Right hindlimb (tissue), 1 donor: ENCODE results near the gene KRT72.

Source experiments
- DNase-seq: peaks from one replicate; pipeline ENCODE4 v3.0.0-alpha.2; 2018

Gene KRT72

DNA sequence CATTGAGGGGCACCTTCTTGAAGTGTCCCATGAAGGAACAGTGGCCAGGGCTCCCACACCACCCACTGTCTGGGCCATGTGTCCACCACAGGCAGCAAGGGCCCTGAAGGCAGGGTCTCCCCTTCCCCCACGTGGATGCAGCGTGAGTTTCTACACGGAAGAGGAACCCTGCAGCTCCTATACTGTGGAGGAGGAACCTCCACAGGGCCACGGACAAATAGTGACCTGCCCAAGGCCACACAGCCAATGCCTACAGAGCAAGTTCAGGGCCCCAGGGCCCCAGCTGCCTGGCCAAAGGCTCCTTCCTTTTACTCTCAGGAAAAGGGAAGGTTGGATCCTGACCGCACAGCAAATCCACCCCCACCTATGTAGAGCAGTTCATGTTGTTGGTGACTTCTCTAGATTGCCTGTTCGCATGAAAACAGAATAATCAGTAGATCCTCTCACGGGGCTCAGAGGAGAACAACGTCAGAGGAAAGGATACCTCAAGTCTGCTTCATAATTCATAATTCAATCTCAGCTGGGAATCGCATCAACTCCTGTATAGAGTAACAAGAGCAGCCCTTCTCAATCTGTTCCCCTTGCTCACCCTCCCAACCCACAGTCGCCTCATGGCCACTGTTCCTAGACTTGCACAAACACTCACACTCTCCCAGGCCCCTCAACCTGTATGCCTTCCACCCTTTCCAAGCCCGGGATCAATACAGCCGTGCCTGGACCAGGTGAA, 28.2 kb upstream of the KRT72 start:
- no peak for DNase-seq

DNA sequence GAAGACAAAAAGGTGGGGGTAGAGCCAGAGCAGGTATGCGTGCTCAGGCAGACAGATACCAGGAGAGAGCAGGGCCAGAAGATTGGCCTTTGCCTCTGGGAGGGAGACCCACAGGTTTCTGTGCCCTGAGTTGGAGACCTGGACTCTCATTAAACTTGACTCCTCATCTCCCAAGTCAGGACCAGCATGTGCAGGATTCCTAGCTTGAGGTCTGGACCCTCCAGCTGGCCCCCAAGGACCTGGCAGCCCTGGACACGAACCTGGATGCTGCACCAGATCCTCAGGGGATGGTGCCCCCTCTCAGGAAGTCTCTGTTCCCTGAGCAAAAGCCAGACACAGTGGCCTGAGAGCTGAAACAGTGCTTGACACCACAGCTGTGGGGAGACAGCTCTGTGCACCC, 27.6 kb upstream of the KRT72 start:
- DNase-seq = no peak

DNA sequence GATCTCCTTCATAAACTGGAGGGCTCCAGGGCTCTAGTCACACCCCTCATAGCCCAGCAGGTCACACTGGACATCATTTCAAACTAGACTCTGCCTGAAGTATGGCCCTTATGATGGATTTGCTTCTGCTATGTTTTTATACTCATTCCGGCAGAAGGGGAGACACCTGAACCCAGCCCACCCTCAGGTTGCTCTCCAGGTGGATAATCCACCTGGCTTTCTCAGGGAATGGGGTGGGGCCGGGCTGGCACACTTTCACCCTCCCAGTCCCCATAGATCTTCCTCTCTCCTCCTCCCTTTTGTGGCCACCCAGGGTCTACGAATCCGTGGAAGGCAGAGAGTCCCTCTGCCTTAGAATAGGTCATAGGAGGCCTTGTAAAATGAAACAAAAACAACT, 26.8 kb upstream of the KRT72 start:
- DNase-seq = no peak

DNA sequence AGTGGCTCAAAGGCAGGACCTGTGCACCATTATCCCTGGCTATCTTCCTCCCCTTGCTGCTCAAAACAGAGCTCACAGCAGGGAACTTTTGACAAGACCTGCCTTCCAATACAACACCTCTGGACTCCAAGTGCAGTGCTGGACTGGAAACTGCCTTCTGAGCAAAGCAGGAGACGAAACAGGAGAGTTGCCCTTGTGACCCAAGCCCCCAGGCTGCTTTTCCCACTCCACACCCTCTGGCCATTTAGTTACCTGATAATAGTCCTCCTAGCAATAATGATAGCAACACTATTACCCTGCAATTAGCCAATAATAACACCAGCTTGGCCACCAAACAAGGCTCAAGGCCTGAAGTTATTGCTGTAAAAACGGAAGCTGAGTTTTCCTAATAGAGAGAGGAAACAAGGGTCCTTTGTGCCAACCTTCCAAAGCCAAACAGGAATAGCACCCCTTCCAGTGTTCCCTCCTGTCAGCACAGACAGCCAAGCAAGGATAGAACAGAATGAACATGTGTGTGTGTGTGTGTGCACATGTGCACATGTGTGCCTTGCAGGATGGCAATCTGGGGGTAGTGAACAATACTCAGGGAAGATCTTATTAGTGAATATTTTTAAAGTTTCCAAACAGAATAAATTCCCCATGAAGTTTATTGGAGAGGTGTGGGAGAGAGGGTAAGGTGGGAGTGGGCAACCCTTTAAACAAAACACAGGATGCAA, 26.3 kb upstream of the KRT72 start:
- no peak for DNase-seq

DNA sequence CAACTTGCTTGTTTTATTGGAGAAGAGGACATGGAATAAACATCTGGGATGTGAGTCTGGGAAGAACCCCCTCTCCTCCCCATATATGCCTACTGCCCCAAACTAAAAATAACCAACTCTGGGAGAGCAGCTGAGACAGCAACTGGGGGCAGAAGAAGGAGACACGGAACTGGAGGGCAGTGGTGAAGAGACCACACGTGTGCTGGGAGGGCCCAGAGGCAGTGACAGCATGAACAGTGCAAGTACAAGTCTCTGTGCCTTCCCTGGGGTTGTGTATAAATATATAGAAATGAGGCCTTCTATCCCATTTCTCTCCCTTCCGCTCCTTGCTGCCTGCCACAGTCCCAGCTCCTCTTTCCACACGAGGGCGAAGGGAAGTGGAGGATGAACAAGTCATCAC, 21.1 kb upstream of the KRT72 start:
- DNase-seq = no peak

DNA sequence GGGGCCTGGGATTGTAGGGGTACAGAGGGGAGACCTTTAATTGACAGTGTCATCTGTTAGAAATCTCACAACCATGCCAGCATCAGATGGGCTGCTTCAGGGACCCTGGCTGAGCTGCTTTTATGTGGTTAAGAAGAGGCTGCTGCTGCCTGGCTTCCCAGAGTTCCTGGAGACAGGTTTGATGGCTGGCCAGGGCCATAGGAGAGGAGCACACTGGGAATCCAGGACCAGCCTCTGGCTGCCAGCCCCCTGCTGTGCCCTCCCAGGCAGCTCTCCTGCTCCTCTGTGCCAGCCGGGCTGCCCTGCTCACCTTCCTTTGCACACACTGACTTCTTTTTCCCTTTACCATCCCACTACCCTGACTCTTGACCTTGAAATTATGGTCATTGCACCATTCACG, 17.6 kb upstream of the KRT72 start:
- DNase-seq = no peak

DNA sequence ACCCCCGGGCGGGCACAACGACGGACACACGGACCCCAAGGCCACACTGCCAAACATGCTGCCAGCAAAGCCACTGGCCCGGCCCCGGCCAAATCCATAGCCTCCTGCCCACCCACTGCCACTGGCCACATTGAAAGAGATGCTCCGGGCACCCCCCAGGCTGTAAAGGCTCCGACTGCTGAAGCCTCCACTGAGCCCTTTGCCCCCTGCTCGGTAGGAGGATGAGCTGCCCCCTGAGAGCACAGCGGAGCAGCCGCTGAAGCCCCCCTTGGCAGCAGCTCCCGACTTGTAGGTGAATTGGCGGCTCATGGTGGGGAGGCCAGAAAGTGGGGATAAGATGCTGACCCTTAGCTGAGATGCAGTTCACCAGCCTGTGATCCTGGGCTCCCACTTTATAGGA, 17.0 kb upstream of the KRT72 start, which contains the start of gene KRT73:
Gene KRT73, minus strand, starts transcription at position 344 of the 400 bp plus-strand sequence. Its CDS starts 35 bp downstream, at position 309.
- no peak for DNase-seq

DNA sequence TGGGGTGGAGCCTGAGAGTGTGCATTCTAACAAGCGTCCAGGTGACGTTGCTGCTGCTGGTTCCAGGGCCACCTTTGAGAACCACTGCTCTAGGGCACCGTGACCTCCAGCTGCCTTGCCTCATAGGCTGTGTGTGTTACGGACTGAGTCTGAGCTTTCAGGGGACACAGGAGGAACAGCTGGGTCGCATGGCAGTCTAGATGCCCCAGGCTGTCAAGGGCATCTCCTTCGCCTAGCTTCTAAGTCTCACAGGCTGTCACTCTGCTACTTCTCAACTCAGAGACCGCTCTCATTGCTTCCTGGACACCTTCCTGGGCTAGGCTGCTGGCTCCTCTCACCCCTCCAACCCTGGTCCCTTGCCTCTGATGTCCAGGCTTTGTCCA, 16.1 kb upstream of the KRT72 start:
- no peak for DNase-seq

DNA sequence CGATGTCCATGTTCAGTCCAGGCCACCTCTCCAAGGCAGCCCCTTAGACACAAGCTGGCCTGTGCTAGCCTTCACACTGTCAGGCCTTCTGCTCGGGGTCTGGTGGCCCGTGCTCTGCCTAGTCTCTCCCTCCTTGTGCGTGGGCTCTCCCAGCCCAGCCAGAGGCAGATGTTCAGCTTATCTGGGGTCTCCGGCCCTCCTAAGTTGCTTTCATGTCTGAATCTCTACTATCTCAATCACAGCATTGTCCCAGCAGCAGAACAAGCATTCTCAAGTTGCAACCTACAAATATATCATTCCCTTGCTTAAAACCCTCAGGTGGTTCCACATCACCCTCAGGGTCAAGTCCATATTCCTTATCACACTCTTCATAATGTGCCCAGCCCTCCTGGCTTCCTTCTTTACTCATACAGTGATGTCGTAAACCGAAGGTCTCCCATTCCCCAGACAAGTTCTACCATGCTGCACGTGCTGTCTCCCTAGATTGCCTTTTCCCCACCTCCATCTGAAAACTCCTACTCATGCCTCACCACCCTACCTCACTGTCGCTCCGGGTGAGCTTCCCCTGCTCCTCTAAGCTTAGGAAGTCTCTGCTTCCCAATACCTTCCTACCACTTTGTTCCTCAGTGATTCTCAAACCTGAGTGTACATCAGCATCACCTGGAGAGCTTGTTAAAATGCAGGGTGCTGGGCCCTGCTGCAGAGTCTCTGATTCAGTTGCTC, 15.6 kb upstream of the KRT72 start:
- DNase-seq = no peak

DNA sequence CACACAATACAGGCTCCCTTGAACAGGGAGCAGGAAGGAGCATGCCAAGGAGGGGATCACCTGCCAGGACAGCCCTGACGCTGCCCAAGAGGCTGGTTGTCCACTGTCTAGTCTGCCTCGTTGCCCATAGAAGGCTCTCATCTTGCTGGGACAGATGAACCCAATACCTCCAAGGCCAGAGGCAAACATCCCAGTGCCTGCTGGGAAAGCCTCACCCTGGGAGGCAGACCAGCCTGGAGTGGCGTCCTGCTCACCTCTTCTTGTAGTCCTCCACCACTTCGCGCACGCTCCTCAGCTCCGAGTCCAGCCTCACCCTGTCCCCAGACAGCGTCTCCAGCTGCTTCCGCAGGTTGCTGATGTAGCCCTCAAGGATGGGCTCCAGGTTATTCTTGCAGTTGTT, 14.6 kb upstream of the KRT72 start:
- no peak for DNase-seq

DNA sequence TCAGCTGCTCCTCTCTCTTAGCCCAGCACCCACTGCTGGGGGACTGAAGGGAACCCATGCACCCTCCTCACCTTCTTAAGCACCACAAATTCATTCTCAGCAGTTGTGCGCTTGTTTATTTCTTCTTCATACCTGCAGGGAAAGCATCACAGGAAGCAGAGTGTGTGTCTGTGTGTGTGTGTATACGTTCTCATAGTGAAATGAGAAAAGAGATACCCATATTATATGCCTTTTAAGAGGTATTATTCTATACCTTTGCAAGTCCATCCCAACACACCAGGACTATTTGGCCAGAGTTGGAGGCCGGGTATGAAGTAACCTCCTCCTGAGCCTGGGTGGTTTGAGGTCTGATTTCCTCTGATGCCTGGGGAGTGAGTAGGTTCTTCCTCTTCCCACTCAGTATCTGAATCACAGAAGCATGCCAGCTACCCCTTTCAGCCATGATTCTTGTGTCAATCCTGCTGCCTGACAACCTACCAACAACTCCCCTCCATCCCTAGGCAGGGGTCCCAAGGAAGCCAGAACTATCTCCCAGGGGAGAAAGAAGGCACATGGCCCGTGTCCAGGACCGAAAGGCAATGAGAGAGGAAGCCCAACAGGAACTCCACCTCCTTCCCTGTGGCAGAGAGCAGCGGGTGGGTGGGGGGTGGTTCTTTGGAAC, 14.1 kb upstream of the KRT72 start:
- DNase-seq = no peak

DNA sequence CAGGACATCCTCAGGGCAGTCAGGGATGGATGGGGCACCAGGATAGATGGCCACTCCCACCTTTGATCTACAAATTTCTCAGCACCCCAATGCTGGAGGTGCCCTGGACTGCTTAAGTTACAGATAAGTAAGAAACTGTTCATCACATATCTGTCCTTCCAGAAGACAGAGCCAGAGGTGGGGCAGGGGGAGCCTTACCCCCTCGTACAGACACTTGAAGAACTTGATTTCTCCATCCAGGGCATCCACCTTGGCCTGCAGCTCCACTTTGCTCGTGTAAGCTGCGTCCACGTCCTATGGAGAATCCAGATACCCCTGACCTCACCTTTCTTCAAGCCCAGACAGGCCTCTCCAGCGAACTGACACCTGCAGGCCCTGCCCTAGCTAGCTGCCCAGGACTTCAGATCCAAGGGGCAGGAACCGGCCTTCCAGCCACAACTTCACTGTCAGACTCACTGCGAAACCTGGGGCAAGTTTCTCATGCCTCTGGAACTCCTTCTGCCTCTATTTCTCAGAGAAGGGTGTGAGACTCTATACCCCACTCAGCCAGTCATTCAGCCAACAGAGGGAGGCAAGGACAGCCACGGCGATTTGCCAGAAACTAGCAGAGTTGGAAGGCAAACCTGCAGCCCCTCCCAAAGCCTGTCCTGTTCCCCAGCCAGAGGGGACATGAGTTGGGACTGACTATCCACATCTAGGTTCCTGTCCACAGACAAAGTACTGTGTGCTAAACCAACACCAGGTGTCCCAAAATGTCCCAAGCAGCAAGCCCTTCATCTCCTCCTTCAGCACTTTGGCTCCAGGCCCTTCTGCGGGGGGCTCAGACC, 13.3 kb upstream of the KRT72 start:
- no peak for DNase-seq

DNA sequence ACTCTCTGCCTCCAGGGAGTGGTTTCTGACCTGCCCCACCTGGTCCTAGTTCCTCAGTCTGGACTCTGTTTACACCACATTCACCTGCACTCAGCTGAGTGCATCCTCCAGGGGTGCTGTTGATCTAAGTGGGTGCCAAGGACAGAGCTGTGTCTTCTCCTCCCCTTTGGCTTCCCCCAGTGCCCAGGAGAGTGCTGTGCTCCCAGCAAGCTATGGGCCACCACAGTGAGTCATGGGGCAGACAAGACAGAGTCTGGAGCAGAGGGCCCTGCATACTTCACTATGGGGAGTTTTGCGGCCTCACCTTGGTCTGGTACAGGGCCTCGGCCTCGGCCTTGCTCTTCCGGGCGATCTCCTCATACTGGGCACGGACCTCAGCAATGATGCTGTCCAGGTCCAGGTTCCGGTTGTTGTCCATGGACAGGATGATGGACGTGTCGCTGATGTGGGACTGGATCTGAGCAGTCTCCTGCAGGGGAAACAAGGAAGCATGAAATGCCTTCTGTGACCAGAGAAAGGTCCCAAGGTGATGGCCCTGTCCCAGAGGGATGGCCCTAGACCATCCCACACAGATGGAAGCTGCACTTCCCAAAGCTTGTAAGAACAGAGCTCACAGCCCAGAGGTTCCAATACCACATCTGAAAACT, 12.2 kb upstream of the KRT72 start:
- no peak for DNase-seq

DNA sequence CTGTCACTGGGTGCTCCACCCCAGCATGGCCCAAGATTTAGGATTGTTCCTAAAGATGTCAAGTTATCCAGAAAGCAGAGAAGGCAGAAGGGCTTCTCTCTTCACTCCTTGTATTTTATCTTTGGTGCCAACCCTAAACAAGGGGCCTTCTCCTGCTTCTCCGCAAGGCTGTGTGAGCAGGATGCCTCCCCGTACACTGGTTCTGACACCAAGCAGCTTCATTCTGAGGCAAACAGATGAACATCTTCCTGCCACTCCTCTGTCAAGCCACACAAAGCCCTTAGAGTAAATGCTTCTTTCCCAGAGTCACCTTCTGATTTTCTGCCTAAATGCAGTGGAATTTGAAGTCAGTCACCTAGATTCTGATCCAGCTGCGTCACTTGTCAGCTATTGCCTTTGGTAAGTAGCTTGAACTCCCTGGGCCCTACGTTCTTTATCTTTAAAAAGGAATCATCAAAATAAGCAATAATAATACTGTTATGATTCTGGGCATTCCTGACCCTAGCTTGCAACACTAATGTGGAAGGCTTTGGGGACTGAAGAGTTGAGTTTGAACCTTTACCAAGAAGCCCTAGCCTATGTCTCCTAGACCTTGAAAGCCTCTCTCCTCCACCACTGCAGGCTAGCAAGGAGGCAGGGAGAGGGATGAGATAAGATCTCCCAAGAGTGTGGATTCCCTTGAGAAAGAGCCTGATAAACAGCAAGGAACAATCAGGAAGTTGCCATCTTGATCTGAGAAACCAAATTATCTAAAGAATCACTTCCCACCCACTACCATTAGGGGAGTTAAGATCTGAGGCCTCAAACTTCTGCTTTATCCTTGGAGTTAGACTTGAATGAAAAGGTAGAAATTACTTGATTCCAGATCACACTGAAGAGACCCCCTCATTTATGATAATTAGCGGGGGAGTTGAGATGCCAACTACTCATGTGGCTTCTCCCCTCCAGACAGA, 11.4 kb upstream of the KRT72 start:
- DNase-seq = no peak

DNA sequence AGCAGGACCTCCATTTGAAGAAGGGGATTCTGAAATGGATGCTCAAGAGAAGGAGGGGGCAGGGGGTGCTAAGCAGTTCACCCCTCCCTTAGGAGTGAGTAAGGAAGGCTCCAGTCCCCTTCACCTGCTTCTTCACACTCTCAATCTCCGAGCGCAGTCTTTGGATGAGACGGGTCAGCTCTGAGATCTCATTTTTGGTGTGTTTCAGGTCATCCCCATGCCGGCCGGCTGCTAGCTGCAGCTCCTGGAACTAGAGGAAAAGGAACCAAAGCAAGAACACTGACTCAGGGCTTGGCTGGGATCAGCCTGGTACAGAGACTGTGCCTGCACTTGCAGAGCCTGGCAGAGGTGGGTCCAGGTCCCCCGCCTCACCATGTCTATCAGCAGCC, 9.8 kb upstream of the KRT72 start:
- no peak for DNase-seq

DNA sequence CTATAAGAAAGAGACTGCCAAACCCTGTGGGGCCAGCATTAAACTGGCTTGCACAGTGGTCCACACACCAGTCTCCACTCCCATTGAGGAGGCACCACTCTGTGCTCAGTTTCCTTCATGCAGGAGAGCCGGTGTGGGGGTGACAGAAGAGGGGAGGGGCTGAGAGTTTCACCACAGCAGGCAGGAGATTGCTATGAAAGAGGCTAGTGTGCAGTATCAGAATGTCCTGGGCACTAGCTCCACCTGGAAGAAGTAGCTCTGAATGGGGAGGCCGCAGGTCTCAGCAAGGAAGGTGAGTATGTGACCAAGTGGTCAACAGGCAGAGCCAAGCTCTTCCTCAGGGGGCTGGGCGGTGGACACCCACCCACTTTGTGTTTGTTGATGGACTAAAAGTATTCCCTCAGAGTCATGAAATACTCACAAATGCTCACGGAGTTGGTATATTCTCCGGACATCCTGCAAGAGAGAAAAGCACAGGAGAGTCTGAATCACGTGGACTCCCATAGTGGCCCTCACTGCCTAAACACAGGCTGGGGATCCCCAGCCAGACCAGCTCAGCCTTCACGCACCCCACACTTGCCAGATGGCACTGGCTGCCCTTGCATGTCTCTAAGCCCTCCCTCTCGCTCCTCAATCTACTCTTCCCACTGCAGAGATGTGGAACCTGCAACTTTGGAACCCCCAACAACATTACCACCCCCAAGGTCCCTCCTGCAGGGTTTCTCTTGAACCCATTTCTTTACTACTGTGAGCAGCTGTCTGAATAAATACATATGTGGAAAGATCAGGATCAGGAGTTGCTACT, 7.8 kb upstream of the KRT72 start:
- DNase-seq = no peak

DNA sequence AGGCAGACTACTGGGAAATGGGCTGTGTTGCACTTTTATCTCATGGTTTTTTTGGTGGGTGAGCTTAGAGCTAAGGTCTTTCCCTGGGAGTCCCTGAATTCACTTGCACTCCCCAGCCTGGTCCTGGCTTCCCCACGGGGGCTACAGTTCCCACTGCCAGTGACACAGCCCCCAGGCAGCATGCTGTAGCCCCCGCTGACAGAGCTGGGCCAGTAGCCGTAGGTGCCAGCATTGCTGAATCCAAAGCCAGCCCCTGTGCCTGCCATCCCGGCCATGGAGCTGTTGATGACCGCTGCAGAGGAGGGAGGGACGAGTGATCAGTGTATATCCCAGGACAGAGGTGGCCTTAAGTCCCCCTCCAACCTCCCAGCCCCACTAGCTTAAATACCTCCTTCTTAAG, 6.9 kb upstream of the KRT72 start:
- DNase-seq = no peak

DNA sequence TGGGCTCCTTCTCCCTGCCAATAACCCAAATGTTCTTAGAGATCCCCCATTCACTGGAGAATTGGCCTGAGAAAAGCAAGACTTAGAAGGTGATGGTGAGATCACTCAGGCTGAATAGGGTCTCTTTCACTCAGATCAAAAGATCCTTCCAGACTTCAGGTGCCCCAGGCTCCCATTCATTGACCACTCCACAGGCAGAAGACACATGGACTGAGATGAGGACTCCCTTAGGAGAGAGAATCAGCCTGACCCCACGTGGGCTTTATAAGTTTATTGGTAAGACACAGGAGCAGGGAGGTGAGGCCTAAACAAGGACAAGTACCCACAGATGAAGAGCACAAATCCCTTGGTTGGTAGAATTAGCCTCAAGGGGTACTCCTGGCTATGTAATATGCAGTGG, 6.1 kb upstream of the KRT72 start:
- DNase-seq = no peak

DNA sequence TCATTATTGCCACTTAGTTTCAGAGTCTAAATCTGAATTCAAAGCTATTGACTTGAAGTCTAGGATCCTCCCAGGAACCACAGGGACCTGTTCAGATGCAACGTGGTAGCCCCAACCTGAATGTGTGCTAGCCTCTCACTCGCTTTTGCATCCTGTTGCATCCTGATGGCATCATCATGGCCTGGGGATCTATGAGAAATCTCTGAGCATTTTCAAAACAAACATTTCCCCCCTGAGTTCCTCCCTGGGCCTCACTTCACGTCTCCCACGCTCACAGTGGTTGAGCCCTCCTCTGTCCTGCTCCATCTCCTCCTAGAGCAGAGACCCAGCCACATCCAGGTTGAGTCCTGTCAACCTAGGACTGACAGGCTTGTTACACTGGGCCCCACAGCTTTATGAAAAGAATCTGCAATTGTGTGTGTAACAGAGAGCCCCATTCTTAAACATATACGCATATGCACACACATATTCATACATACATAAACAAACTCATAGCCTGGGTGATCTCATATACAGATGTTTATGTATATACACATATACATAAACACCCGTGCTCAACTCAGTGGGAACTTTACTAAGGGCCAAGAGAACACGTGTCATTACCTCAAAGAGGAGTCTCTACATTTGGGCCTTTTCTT, 5.4 kb upstream of the KRT72 start:
- no peak for DNase-seq
